MM.1S (cell line): Measurements from ENCODE around the gene FHIT.

ENCODE experiments used
- EZH2 ChIP-seq: fragments of 300-600 bp; sonication (generic); optimal IDR thresholded peaks from 2 replicates; pipeline ENCODE3; 2017; ENCODE audit warnings: low read depth, mild to moderate bottlenecking, antibody characterized with exemption, low read length, mixed read lengths
- TF ChIP-seq, protein P1 (sequence below): fragments of 300-600 bp; sonication (generic); IDR thresholded peaks from 2 replicates; pipeline ENCODE4 v1.5.1; 2016; ENCODE audit warnings: antibody characterized with exemption, low read length, mixed read lengths

GRCh38 chr3:60114191-60114590 lies 1137.1 kb downstream of the FHIT start:
- TF ChIP-seq, protein P1, sequence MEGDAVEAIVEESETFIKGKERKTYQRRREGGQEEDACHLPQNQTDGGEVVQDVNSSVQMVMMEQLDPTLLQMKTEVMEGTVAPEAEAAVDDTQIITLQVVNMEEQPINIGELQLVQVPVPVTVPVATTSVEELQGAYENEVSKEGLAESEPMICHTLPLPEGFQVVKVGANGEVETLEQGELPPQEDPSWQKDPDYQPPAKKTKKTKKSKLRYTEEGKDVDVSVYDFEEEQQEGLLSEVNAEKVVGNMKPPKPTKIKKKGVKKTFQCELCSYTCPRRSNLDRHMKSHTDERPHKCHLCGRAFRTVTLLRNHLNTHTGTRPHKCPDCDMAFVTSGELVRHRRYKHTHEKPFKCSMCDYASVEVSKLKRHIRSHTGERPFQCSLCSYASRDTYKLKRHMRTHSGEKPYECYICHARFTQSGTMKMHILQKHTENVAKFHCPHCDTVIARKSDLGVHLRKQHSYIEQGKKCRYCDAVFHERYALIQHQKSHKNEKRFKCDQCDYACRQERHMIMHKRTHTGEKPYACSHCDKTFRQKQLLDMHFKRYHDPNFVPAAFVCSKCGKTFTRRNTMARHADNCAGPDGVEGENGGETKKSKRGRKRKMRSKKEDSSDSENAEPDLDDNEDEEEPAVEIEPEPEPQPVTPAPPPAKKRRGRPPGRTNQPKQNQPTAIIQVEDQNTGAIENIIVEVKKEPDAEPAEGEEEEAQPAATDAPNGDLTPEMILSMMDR, result no peak
- no peak for TF ChIP-seq EZH2
